Glutamatergic neuron (in vitro differentiated cells): ENCODE results near the gene UBQLNL. TPM values are rescaled to one million over a fixed set of nuclear protein-coding genes. Genes with fewer than 3 reads are reported as not detected.

Experiments used
- DNase-seq: peaks from one replicate; pipeline ENCODE4 v3.0.0; 2022
- H3K27ac Mint-ChIP-seq: one replicate; pipeline ENCODE4 v1.8.0; 2020; ENCODE audit warnings: mild to moderate bottlenecking, mixed read lengths, inconsistent platforms; ENCODE audit not compliant: unreplicated experiment
- H3K27me3 Mint-ChIP-seq: one replicate; pipeline ENCODE4 v1.8.0; 2020; ENCODE audit warnings: mild to moderate bottlenecking, moderate library complexity, mixed read lengths, inconsistent platforms; ENCODE audit not compliant: unreplicated experiment
- H3K36me3 Mint-ChIP-seq: one replicate; pipeline ENCODE4 v1.8.0; 2020; ENCODE audit warnings: mild to moderate bottlenecking, mixed read lengths, inconsistent platforms; ENCODE audit not compliant: unreplicated experiment
- H3K4me1 Mint-ChIP-seq: one replicate; pipeline ENCODE4 v1.8.0; 2020; ENCODE audit warnings: mild to moderate bottlenecking, low read depth, mixed read lengths, inconsistent platforms; ENCODE audit not compliant: unreplicated experiment
- H3K4me3 Mint-ChIP-seq: one replicate; pipeline ENCODE4 v1.8.0; 2020; ENCODE audit warnings: mild to moderate bottlenecking, mixed read lengths, inconsistent platforms; ENCODE audit not compliant: unreplicated experiment
- H3K9me3 Mint-ChIP-seq: one replicate; pipeline ENCODE4 v1.8.0; 2020; ENCODE audit warnings: mild to moderate bottlenecking, moderate library complexity, mixed read lengths, inconsistent platforms; ENCODE audit not compliant: unreplicated experiment
- CTCF ChIP-seq: fragments of 200-600 bp; sonication (generic); IDR thresholded peaks from one replicate; pipeline ENCODE4 v1.5.0; 2021; ENCODE audit not compliant: partially characterized antibody, unreplicated experiment
- total RNA-seq: library from RNA; stranded (reverse); fragmentation: NEBNext Ultra II Directional; extraction: Animal tissue kit (Norgen Biotek cat#: 25700); gene quantifications from one replicate; pipeline ENCODE4 v1.2.1, GENCODE V29; 2021; ENCODE audit not compliant: unreplicated experiment

Gene UBQLNL
- total RNA-seq, 1 donor from 2014 or later, result not detected

- no peak within 1 kb of the TSS for H3K4me3 Mint-ChIP-seq
- no peak for DNase-seq
- no peak for TF ChIP-seq CTCF
- H3K27ac Mint-ChIP-seq, result no peak within 1 kb of the TSS
- no peaks in the 10 kb centered on the region for H3K4me1 Mint-ChIP-seq
- H3K36me3 Mint-ChIP-seq, result no peaks in the 10 kb centered on the region
- H3K27me3 Mint-ChIP-seq, result no peaks in the 10 kb centered on the region
- no peaks in the 10 kb centered on the region for H3K9me3 Mint-ChIP-seq
Observed at GRCh38 chr11:5488385-5488784, 28.1 kb downstream of the UBQLNL start, which contains the start of gene OR52D1. OR52D1 (plus strand) TSS chr11:5488685; CDS start chr11:5488707, 22 bp downstream.

GRCh38 chr11:5486421-5486820 is 30.1 kb downstream of the UBQLNL start:
- no peak overlapping the region for H3K27ac Mint-ChIP-seq
- no peak overlapping the region for H3K4me3 Mint-ChIP-seq
- no peaks in the 10 kb centered on the region for H3K36me3 Mint-ChIP-seq
- H3K4me1 Mint-ChIP-seq, result no peaks in the 10 kb centered on the region
- DNase-seq, result no peak
- no peak for TF ChIP-seq CTCF
- no peaks in the 10 kb centered on the region for H3K27me3 Mint-ChIP-seq
- H3K9me3 Mint-ChIP-seq, result no peaks in the 10 kb centered on the region

- H3K27ac Mint-ChIP-seq, result no peak overlapping the region
- no peak overlapping the region for H3K4me3 Mint-ChIP-seq
- no peaks in the 10 kb centered on the region for H3K4me1 Mint-ChIP-seq
- H3K27me3 Mint-ChIP-seq, result no peaks in the 10 kb centered on the region
- TF ChIP-seq CTCF, result no peak
- H3K36me3 Mint-ChIP-seq, result no peaks in the 10 kb centered on the region
- no peak for DNase-seq
- no peaks in the 10 kb centered on the region for H3K9me3 Mint-ChIP-seq
Observed at GRCh38 chr11:5486003-5486402, 30.5 kb downstream of the UBQLNL start.

- Mint-ChIP-seq H3K27ac (no peak overlapping the region), H3K4me3 (no peak overlapping the region), H3K9me3 (peaks cover 2% of the 10 kb centered on the region), H3K36me3 (no peaks in the 10 kb centered on the region), H3K4me1 (no peaks in the 10 kb centered on the region), H3K27me3 (no peaks in the 10 kb centered on the region)
- peak; percentile 48 for DNase-seq
- peak; percentile 90 for TF ChIP-seq CTCF
Observed at GRCh38 chr11:5476186-5476819, 40.2 kb downstream of the UBQLNL start.

- Mint-ChIP-seq H3K36me3 (no peaks in the 10 kb centered on the region), H3K4me1 (no peaks in the 10 kb centered on the region), H3K27ac (no peak overlapping the region), H3K27me3 (no peaks in the 10 kb centered on the region), H3K4me3 (no peak overlapping the region), H3K9me3 (peaks cover 2% of the 10 kb centered on the region)
- no peak for DNase-seq
- no peak for TF ChIP-seq CTCF
Observed at GRCh38 chr11:5473921-5474320, 42.6 kb downstream of the UBQLNL start.
